HG03039 (cell line): Measurements from ENCODE around the gene CTCFL.
"Not testable (repeated sequence)": the region's sequence is repeated elsewhere in the genome, so short reads cannot be mapped to it uniquely, and the experiment has no call there.

Experiments used
- ATAC-seq: cut with Tn5 transposase; IDR thresholded peaks from one replicate; pipeline ENCODE4 v1.9.1; 2021; ENCODE audit warnings: mild to moderate bottlenecking, moderate library complexity; ENCODE audit not compliant: unreplicated experiment

The CTCFL gene

DNA sequence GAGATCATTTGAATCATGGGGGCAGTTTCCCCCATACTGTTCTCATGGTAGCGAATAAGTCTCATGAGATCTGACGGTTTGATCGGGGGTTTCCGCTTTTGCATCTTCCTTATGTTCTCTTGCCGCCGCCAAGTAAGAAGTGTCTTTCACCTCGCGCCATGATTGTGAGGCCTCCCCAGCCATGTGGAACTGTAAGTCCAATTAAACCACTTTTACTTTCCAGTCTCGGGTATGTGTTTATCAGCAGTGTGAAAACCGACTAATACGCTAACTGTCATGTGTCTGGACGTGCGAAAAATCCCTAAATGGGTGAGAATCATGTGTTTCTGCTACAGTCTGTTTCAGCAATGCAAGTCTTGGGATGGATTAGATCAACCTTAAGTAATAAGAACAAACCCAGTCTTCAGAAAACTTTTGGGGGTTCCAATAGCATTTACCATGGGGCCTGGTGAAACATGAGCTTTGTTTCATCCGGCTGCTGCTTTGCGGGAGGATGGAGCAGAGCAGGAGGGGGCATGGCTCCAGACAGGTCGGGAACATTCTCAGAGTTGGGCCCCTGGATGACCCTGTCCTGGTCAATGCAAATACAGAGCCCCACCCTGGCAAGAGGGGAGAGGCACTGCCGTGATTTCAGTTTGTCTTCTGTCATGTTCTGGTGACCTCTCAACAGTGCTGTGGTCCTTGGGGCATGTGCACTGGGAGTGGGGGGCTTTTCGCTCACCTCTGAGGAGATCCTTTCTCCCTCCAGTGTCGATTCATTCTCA, 41.5 kb downstream of the CTCFL start:
- no peak for ATAC-seq

DNA sequence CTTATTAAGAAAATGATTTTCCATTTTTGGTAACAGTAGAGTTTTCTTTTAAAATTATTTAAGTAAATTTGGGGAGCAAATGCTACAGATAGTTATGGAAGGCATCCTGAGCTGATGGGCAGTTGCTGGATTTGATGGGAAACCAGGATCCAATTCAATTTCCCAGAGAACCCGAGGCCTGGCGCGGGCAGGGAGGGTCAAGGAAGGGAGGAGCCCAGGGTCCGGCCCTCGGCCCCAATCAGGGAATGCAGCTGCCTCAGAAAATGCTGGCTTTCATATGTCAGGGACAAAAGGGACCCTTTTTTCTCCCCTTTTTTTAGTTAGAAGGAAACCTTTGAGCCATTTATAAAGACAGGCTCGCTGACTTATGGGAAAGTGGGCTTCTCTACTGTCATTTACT, 42.1 kb downstream of the CTCFL start:
- ATAC-seq: no peak

DNA sequence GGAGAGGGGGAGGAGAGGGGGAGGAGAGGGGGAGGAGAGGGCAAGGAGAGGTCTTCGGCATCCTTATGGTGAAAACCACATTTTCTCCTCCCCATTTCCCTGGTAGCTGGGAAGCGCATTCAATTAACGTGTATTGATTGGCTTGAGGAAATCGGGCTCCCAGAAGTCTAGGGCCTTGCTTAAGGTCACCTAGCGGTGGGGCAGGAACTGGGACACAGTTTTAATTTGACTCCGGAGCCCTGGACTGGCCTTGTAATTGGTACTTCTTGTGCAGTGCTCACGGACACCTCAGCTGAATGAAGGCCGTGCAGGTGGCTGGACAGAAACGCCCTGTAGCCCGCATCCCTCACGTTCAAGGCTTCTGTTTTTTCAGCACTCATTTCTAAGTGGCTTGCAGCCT, 42.8 kb downstream of the CTCFL start:
- ATAC-seq: no peak

DNA sequence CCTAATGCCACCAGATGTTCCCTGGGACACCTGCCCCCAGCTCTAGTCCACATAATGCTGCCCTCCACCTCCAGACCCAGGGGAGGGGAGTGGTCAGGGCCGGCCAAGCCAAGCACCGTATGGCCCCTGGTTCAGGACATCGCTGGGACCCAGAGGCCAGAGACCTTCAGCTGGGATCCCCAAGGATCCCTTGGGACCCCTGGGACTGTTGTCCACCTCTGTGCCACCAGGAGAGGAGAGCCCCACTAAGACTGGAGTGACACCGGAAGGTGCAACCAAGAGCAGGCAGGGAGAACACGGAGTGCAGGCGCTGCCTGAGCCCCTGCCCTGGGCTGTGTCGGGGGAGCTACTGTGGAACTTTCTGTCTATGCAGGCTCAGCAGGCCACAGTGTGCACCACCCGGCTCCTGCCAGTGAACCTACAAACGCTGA, 43.6 kb downstream of the CTCFL start:
- peak; percentile 16 for ATAC-seq

DNA sequence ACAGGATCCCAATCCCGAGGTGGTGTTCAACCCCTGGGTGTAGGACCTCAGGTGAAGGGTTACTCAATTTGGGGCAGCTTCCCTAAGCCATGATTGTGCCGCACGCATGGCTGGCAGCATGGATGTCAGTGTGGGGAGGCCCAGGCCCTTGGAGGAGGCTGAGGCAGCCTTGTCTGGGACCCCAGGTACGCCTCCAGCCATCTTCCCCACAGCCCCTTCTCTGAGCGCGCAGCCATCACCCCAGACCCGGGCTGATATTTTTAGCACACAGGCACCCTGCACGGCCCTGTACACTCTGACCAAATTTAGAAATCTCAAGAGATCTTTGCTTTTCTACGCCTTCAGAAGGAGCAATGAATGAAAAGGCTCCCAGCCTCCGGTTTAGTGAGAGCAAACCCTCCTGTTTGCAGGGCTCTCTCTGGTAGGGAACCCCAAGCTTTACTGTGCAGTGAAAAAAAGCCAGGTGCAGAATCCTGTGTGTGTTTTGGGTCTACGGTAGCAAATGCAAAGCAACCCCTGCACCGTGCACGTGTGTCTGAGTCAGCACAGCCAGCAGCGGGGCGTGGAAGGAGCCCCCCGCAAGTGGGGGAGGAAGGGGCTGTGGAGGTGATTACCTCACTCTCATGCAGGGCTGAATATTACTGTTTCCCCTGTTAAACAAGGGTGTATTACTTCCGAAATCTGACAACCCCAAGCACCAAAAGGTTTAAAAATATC, 44.3 kb downstream of the CTCFL start:
- peak; percentile 52 for ATAC-seq

DNA sequence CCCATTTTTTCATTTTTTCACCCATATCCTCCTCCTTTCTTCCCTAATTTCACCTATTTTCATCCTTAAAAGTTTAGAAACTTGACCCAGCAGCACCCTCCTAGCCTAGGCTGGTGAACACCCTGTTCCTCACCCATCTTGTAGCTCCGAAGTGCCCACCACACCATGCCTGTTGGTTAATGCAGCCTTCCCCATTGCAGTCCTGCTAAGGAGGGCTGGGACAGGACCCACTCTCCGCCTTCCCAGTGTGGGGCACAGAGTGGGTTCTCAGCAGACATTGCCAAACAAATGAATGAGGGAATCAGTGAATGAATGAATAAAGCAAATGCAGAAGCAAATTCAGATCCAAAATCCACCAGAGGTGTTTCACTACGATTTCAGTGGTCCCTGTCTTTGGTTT, 45.7 kb downstream of the CTCFL start:
- no peak for ATAC-seq

DNA sequence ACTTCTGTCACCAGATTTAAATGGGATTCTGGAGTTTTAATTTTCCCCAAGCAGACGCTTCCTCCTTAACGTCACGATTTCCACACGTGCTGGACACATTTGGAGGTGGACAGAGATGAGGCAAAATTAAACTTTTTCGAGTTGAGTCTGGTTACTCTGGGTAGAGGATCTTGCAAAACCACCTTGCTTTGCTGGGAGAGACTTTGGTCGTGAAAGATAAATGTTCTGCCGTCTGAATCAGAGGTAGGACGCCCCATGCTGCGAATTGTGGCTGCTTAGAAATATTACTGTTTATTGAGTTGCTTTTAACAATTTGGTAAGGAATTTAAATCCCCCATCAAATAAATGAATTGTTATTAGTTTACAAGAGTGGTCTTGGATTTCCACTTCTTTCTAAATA, 46.8 kb downstream of the CTCFL start:
- ATAC-seq: no peak

DNA sequence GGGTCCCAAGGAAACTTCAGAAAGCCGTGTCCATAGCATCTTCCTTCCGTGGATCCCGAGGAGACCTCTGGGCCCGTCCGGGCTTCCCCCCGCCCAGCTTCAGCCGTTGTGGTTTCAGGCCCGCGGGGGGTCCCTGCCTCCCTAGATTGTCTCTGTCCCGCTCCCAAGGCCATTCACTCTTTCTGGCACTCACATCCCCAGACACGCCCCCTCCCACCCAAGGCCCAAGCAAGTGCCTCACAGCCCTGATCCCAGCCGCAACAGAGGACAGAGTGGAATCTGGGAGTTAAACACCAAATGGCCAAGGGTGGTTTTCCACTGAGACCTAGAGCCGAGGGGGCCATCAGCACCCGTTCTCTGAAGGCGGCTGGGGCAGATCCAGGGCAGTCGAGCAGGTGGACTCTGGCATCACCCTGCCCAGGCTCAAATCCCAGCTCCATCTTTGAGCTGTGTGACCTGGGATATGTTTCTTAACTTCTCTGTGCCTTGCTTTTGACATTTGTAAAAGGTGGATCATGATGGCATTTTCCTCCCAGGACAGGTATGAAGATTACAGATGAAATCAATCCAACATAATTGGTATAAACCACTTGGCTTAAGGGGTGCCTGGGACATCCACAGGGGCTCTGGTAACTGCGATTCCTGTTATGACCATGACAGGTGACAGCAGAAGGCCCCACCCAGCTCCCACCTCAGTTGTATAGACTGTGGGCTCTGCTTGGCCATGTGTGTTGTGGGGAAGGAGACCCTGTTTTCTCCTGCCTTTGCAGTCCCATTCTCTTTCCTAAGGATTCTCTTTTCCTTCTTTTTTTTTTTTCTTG, 48.1 kb downstream of the CTCFL start:
- no peak for ATAC-seq

DNA sequence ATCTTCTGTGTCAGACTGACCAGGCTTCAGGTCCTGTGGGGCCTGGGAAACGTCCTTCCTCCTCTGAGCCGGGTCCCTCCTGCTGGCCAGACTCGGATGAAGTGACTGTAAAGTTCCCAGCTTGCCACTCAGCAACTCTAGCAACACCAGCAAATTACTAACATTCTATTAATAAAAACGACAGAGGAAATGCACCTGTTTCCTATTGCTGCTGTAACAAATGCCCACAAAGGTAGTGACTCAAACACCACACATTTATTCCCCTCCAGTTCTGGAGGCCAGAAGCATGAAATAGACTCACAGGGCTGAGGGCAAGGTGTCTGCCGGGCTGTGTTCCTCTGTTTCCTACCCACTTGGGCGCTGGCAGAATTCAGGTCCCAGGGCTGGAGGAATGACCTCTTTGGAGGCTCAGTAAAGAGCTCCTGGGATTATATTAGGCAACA, 48.8 kb downstream of the CTCFL start:
- no peak for ATAC-seq

DNA sequence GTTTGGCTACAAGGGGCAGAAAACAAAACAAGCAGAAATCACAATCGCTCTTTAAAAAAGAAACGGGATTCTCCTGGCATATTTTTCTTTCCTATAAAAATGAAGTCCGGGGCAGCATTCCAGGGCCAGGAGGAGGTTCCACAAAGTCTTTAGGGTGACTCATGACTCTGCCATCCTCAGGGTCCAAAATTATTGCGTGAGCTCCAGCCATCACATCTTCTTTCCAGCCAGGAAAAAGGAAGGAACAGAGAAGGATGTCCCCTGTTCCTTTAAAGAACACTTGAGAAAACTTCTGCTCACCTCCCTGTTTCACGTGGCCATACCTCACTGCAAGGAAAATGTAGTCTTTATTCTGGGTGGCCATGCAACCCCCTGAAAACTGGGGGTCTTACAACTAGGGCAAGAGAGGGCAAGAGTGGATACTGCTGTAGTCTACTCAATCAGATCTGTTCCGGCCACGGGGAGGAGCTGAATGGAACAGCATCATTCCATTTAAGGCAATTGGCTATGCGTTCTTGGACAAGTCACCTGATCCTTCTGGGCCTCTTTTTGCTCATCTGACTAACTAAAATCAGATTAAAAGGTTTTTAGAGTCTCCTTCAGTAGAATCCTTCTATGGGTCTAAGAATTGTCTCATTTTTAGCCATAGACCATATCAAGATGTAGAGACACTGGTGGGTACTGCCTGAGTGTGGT, 49.4 kb downstream of the CTCFL start:
- no peak for ATAC-seq

DNA sequence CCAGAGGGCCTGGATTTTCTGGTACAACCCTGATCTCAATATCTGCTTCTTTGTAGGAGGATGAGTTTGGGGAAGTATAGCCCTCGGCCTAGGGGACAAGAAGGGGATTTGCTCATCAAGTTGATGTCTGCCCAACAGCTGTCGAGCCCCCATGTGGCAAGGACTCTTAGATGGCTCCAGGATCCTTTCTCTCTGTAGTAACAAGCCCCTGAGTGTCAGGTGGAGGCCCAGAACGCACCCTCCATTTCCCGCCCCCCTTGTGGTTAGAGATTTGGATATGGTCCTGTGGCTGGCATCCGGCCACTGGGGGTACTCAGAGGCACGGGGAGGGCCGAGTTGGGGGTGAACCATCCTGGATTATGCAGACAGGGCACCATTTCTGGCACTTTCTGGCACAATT, 50.1 kb downstream of the CTCFL start:
- ATAC-seq: no peak

DNA sequence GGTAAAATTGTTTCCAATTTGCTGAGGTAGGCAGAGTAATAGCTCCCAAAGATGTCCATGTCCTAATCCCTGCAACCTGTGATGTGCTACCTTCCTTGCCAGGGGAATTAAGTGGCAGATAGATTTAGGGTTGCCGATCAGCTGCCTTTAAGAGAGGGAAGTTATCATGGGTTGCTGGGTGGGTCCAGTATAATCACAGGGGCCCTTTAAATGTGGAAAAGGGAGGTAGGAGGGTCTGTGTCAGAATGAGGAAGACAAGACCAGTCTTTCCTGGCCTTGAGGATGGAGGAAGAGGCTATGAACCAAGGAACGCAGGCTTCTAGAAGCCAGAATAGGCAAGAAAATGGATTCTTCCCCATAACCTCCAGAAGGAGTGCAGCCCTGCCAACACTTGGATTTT, 50.7 kb downstream of the CTCFL start:
- ATAC-seq: no peak

DNA sequence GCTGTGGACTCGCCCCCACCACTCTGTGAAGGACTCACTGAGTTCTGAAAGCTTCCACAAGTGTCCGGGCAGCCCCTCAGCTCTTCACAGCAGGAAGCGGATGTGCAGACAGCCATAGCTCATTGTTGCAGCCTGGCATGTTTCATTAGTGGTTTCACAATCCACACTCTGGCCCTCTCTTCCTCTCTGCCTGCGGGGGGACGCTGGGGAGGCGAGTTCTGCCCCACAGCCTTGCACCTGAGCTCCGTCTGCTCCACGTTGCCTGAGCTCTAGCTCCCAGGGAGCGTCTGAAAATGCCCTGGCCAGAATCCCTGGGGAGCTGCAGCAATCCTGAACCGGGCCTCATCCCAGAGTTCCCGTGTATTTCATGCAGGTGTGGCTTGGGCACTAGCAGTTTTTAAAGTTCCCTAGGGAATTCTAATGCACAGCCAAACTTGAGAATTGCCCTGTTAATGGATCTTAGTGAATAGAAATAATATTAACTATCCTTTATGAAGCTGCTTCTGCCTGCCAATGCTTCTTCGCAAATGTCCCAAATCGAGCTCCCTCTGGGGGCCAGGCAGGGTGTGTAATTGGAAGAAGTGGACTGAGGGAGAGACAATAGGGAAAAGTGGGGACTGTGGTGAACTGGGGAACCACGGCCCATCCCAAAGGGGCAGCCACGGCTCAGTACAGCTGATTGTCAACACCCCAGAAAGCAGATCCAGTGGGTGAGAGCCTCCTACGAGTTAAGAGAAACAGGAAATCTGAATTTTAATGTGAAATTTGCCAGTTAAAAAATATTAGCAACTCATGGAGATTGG, 51.5 kb downstream of the CTCFL start:
- ATAC-seq: no peak

DNA sequence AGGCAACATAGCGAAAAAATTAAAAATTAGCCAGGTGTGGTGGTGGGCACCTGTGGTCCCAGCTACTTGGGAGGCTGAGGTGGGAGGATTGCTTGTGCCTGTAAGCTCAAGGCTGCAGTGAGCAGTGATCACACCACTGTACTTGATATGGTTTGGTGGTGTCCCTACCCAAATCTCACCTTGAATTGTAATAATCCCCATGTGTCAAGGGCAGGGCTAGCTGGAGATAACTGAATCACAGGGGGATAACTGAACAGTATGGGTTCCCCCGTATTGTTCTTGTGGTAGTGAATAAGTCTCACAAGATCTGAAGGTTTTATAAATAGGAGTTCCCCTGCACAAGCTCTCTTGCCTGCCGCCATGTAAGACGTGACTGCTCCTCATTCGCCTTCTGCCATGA, 52.5 kb downstream of the CTCFL start:
- ATAC-seq: not testable (repeated sequence)

DNA sequence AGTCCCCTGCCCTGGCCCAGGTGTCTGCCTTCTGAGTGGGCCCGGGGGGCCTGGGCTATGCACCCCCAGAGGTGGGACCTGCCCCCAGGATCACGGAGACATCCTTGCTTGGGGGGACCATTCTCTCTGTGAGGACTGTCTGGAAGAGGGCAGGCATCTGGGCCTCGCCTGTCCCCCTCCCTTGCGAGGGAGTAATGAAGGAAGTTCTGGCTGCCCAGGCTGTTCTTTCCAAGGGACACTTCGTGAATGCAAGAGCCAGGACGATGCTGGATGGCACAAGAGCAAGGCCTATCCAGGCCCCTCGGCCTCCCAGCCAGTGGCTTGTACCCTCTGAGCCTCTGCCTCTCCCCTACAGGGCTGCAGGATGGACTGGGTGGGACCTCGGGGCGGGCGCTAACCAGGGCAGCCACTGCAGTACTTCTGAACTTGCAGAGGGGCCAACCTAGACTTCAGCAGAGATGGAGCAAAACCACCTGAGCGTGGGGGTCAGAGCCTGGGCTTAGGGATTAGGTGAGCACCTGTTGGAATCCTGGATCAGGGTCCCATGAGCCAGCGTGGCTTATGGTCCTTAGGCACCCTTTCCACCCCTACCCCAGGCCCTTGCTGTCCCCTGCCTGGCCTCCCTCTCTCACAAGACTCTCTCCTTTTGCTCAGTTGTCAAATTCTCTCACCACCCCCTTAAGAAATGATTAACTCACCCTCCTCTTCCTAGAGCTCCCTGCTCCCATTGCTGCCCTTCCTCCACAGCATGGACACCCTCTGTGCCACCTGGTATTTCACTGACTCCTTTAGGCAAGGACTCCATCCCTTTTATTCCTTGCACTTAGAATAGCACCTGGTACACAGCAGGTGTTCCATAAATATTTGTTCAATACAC, 53.2 kb downstream of the CTCFL start:
- no peak for ATAC-seq

DNA sequence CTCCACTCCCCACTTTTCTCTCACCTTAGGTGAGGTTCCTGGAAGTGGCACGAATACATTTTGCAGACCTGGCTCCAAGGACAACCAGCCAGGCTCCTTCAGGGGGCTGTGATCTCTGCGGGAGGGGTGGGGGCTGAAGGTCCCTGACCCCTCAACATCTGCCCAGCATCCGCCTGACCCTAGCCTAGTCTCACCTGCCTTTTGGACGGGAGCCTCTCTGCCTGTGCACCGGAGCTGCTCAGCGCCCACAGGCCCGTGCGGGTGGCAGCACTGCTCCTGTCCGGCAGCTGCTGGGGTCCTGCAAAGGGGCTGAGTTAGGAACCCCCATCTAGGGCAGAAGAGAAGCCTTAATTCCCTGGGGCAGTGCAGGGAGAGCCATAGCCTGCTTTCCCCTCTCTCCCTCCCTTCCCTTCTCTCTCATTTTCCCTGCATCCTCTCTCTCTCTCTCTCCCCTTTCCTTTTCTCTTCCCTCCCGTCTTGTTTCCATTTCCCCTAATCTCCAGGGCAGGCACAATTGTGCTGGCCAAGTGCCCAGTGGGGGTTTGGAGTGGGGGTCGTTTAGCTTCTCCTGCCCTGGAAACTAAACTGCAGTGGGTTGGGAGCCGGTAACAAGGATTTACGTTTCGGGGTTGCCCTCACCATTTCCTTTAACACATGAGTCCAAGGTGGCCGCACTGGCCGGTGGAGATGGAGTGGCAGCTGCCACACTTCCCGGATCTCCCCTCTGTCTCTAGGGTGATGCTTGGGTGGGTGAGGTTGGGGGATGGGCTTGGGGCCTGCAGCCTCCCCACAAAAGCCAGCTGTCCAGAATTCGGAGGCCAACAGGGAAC, 54.1 kb downstream of the CTCFL start:
- ATAC-seq: no peak

DNA sequence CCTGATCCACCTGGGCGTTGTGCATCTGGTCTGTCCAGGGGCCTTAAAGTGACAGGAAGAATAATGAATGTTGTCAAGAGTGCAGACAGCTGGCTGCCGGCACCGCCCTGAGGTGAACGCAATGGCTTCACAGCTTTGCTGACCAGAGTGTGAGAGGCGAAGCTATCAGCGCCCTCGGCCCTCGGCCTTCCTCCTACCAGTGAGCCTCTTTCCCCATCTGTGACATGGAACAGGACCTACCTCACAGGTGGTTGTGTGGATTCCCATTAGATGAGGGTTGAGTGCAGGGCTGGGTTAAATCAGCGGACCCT, 54.8 kb downstream of the CTCFL start:
- ATAC-seq: no peak

DNA sequence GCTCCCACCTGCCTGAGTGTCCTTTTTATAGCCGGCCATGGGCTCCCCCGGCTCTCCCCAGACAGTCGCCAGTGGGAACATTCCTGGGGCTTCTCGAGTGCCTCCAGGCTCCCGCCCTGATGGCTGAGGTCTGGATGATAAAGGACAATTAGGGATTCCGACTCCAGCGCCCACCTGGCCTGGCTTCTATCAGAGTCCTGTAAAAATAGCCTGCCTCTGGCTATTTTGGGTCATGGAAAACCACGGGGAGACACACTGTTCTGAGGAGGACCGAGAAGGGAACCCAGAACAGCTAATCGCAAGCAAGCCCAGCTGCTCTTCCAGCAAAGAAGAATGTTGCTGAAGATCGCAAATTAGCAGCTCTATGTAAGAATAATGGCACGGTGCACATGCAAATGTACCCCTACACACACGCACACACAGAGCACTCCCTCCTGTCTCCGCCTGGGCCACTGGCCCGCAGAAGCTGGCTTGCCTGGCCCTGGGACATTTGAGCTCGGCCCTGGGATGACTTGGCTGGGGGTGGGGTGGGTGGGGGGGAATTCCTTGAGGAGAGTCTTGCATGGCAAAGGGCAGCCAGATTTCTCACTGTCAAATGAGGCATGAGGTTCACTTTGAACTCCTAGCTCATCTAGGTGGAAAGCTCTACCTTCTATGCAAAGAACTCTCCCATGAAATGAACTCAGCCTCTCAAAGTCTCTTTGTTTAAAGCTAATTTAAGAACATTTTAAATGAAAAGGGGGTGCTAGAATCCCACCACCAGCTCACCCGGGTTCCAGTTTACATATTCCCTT, 55.3 kb downstream of the CTCFL start:
- no peak for ATAC-seq
